HAP-1 (cell line): Measurements from ENCODE around the gene PCDH9.
A peak's percentile ranks its signal among the peaks of the same experiment; 100 is the strongest.
"Not testable (repeated sequence)": the region's sequence is repeated elsewhere in the genome, so short reads cannot be mapped to it uniquely, and the experiment has no call there.

ENCODE experiments used
- DNase-seq, 2 experiments: peaks; one replicate each; pipeline ENCODE4 v3.0.0-alpha.2; 2016 to 2020; ENCODE audit warnings: low spot score in 2 of 2
- H3K27me3 ChIP-seq: fragments of 250-450 bp; sonication (Bioruptor Pico); 2 replicates; pipeline ENCODE4 v1.5.1; 2020; ENCODE audit warnings: low read depth, mild to moderate bottlenecking, moderate library complexity
- H3K36me3 ChIP-seq: fragments of 250-450 bp; sonication (Bioruptor Pico); replicated peaks from 2 replicates; pipeline ENCODE4 v1.5.1; 2020; ENCODE audit warnings: mild to moderate bottlenecking
- H3K4me1 ChIP-seq: fragments of 250-450 bp; sonication (Bioruptor Pico); 2 replicates; pipeline ENCODE4 v1.5.1; 2020; ENCODE audit warnings: mild to moderate bottlenecking
- H3K4me3 ChIP-seq: fragments of 250-450 bp; sonication (Bioruptor Pico); 2 replicates; pipeline ENCODE4 v1.5.1; 2020; ENCODE audit warnings: mild to moderate bottlenecking, moderate library complexity
- H3K9me3 ChIP-seq: fragments of 250-450 bp; sonication (Bioruptor Pico); 2 replicates; pipeline ENCODE4 v1.5.1; 2020; ENCODE audit warnings: mild to moderate bottlenecking, moderate library complexity
- in situ Hi-C: fragments of 300-500 bp; cut with MboI; formaldehyde crosslinking; loops from 3 replicates; pipeline ENCODE4 v1.14.3; 2020; ENCODE audit warnings: low sequenced_read_pairs, inconsistent platforms, mixed read lengths

PCDH9 gene

GRCh38 chr13:66322936-66323335, 907.2 kb downstream of the PCDH9 start:
- H3K36me3 ChIP-seq: no peaks in the 10 kb centered on the region
- no peak overlapping the region for H3K4me3 ChIP-seq
- no peaks in the 10 kb centered on the region for H3K4me1 ChIP-seq
- in situ Hi-C loops: no loop called here
- no peaks in the 10 kb centered on the region for H3K9me3 ChIP-seq
- no peak for DNase-seq
- no peaks in the 10 kb centered on the region for H3K27me3 ChIP-seq

- H3K4me1 ChIP-seq: no peaks in the 10 kb centered on the region
- H3K27me3 ChIP-seq: no peaks in the 10 kb centered on the region
- H3K4me3 ChIP-seq: no peak overlapping the region
- no peaks in the 10 kb centered on the region for H3K9me3 ChIP-seq
- in situ Hi-C loops: no loop called here
- DNase-seq: no peak
- no peaks in the 10 kb centered on the region for H3K36me3 ChIP-seq
Measured at GRCh38 chr13:66322193-66322740, 907.9 kb downstream of the PCDH9 start.

DNA sequence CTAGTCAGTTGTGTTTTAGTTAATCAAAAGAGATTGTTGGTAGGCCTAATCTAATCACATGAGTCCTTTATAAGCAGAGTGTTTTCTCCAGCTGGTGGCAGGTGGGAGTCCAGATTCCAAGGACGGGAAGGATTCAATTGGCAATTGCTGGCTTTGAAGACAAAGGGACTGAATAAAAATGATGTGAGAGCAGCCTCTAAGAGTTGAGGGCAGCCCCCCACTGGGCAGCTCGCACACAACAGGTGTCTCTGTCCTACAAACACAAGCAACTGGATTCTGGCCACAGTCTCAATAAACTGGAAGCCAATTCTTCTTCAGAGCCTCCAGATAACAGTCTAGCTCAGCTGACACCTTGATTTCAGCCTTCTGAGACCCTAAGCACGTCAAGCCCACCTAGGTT, 915.2 kb downstream of the PCDH9 start:
- Histone ChIP-seq H3K4me3 (no peak overlapping the region), H3K27me3 (no peaks in the 10 kb centered on the region), H3K36me3 (no peaks in the 10 kb centered on the region), H3K4me1 (no peaks in the 10 kb centered on the region), H3K9me3 (no peaks in the 10 kb centered on the region)
- DNase-seq: no peak
- in situ Hi-C loops: no loop called here

DNA sequence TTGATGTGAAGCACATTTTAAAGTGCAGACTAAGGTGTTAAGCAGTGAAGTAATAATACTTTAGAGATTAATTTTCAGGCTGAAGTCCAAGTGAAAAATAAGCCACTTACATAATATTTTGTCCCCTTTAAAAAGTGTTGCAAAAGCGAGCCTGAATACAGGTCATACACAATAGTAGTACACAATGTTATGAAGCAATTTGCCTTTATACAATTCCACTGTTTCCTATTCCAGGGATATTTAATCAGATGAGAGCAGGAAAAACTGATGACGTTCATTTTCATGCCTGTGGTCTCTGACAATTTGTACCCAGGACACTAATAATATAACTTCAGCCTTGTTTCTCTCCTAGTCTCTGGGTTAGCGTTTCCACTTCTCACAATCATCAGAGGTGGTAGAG, 916.7 kb downstream of the PCDH9 start:
- Histone ChIP-seq H3K4me3 (no peak overlapping the region), H3K4me1 (no peaks in the 10 kb centered on the region), H3K27me3 (no peaks in the 10 kb centered on the region), H3K9me3 (no peaks in the 10 kb centered on the region), H3K36me3 (no peaks in the 10 kb centered on the region)
- DNase-seq: no peak
- in situ Hi-C loops: no loop called here

GRCh38 chr13:66312312-66313087, 917.6 kb downstream of the PCDH9 start:
- no peaks in the 10 kb centered on the region for H3K4me1 ChIP-seq
- H3K36me3 ChIP-seq: no peaks in the 10 kb centered on the region
- DNase-seq: no peak
- H3K27me3 ChIP-seq: no peaks in the 10 kb centered on the region
- in situ Hi-C loops: no loop called here
- no peak overlapping the region for H3K4me3 ChIP-seq
- no peaks in the 10 kb centered on the region for H3K9me3 ChIP-seq

- no peaks in the 10 kb centered on the region for H3K27me3 ChIP-seq
- H3K36me3 ChIP-seq: no peaks in the 10 kb centered on the region
- no peaks in the 10 kb centered on the region for H3K9me3 ChIP-seq
- H3K4me1 ChIP-seq: no peaks in the 10 kb centered on the region
- no peak for DNase-seq
- no peak overlapping the region for H3K4me3 ChIP-seq
- in situ Hi-C loops: no loop called here
Measured at GRCh38 chr13:66305961-66306617, 924.0 kb downstream of the PCDH9 start.

GRCh38 chr13:66301482-66301881, 928.7 kb downstream of the PCDH9 start:
- in situ Hi-C loops: no loop called here
- Histone ChIP-seq H3K4me3 (no peak overlapping the region), H3K9me3 (no peaks in the 10 kb centered on the region), H3K4me1 (no peaks in the 10 kb centered on the region), H3K36me3 (no peaks in the 10 kb centered on the region), H3K27me3 (no peaks in the 10 kb centered on the region)
- DNase-seq: no peak

DNA sequence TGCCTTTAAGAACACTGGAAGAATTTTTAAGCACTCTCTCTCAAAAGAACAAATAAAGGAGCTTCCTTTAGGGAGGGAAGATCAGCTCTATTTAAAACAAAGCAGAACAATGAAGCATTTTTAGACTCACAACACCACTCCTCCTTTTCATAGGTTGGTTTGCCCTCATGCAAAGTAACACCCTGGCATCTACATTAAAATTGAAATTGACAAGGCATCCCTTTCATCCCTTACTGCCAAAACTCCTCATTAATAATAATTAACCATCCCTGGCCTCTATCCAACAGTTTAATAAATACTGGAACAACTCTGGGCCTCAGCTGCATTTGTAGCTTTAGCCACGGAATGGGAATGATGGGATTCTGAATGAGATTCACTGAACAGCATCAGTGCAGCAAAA, 929.1 kb downstream of the PCDH9 start:
- Histone ChIP-seq H3K36me3 (no peaks in the 10 kb centered on the region), H3K4me1 (no peaks in the 10 kb centered on the region), H3K4me3 (no peak overlapping the region), H3K9me3 (no peaks in the 10 kb centered on the region), H3K27me3 (no peaks in the 10 kb centered on the region)
- DNase-seq: peak in 1 of 2 experiments; percentile 4
- in situ Hi-C loops: no loop called here

- in situ Hi-C loops: no loop called here
- no peak for DNase-seq
- no peak overlapping the region for H3K4me3 ChIP-seq
- H3K36me3 ChIP-seq: no peaks in the 10 kb centered on the region
- H3K9me3 ChIP-seq: no peaks in the 10 kb centered on the region
- H3K27me3 ChIP-seq: no peaks in the 10 kb centered on the region
- no peaks in the 10 kb centered on the region for H3K4me1 ChIP-seq
Measured at GRCh38 chr13:66296875-66297274, 933.3 kb downstream of the PCDH9 start.

GRCh38 chr13:66296328-66296727, 933.8 kb downstream of the PCDH9 start:
- no peaks in the 10 kb centered on the region for H3K36me3 ChIP-seq
- H3K27me3 ChIP-seq: no peaks in the 10 kb centered on the region
- no peaks in the 10 kb centered on the region for H3K4me1 ChIP-seq
- in situ Hi-C loops: no loop called here
- H3K9me3 ChIP-seq: no peaks in the 10 kb centered on the region
- DNase-seq: no peak
- no peak overlapping the region for H3K4me3 ChIP-seq

- H3K36me3 ChIP-seq, H3K27me3 ChIP-seq, in situ Hi-C loops, DNase-seq, H3K4me3 ChIP-seq, H3K9me3 ChIP-seq, H3K4me1 ChIP-seq: not testable (repeated sequence)
Measured at GRCh38 chr13:66286806-66287205, 943.3 kb downstream of the PCDH9 start.

GRCh38 chr13:66275416-66275815, 954.7 kb downstream of the PCDH9 start:
- Histone ChIP-seq H3K27me3 (no peaks in the 10 kb centered on the region), H3K4me1 (no peaks in the 10 kb centered on the region), H3K36me3 (no peaks in the 10 kb centered on the region), H3K4me3 (no peak overlapping the region), H3K9me3 (no peaks in the 10 kb centered on the region; the same call in 1 of the 2 replicates)
- in situ Hi-C loops: no loop called here
- no peak for DNase-seq

- Histone ChIP-seq H3K9me3 (no peaks in the 10 kb centered on the region; the same call in 1 of the 2 replicates), H3K27me3 (no peaks in the 10 kb centered on the region), H3K36me3 (no peaks in the 10 kb centered on the region), H3K4me1 (no peaks in the 10 kb centered on the region), H3K4me3 (no peak overlapping the region)
- DNase-seq: no peak
- in situ Hi-C loops: no loop called here
Measured at GRCh38 chr13:66273011-66273410, 957.1 kb downstream of the PCDH9 start.

DNA sequence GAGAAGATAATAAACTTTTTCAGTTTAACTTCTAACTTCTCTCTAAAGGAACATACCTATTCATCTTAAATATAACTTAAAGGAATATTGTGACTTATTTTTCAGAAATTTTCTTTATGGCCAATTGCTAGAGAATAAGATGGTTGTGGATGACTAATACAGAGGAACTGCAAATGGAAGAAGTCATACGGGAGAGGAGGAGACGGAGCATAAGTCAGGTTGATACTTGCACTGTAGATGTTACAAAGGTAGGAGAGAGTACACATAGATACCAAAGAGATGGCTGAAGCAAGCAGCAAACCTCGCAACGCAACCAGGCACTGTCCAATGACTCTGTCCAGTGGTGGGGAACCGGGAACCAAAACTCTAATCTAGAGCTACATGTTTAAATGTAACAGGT, 963.4 kb downstream of the PCDH9 start:
- no peak for DNase-seq
- Histone ChIP-seq H3K4me3 (no peak overlapping the region), H3K4me1 (peaks cover 14% of the 10 kb centered on the region), H3K27me3 (no peaks in the 10 kb centered on the region), H3K9me3 (no peaks in the 10 kb centered on the region; the same call in 1 of the 2 replicates), H3K36me3 (no peaks in the 10 kb centered on the region)
- in situ Hi-C loops: no loop called here
